ENCODE data around the gene ZDHHC22. TPM values are rescaled to one million over a fixed set of nuclear protein-coding genes. Genes with fewer than 3 reads are reported as not detected.

ZDHHC22 gene
- total RNA-seq (not detected), polyA plus RNA-seq (ENCODE audit: insufficient read depth, low read depth, low replicate concordance) (not detected)
- long read RNA-seq, donor 1: 0 reads
- long read RNA-seq, donor 2: 0 reads
- long read RNA-seq, donor 3: 0 reads
- long read RNA-seq, donor 4: 0 reads
- long read RNA-seq, donor 5: 0 reads
- long read RNA-seq, donor 6: 0 reads
- long read RNA-seq, donor 7: 0 reads
- long read RNA-seq, donor 8: 0 reads
- long read RNA-seq, donor 9: 0 reads
- long read RNA-seq, donor 10: 0 reads

- H3K27me3 ChIP-seq (ENCODE audit: control insufficient read depth, insufficient read depth, low read length): peaks cover 34% of the 10 kb centered on the region
- FAIRE-seq: no peak
- H3K4me1 ChIP-seq (ENCODE audit: control insufficient read depth in 2 of 3, insufficient read depth in 2 of 3, low read depth in 1 of 3, low read length in 3 of 3): peaks cover 0 to 6% (median 0%) of the 10 kb centered on the region in 3 donors
- intact Hi-C loops (cut with DNase I): no loop called here
- peak in 4 of 5 donors; percentile 73 to 80 (median 74) for DNase-seq
- H3K9me3 ChIP-seq (ENCODE audit: control insufficient read depth in 2 of 3, insufficient read depth in 1 of 3, low read length in 3 of 3): no peaks in the 10 kb centered on the region
- no peak for TF ChIP-seq CTCF (IDR thresholded peaks at IDR 0.05; ENCODE audit: borderline replicate concordance, extremely low read depth, insufficient read depth)
- no peaks in the 10 kb centered on the region for H3K36me3 ChIP-seq (ENCODE audit: control insufficient read depth in 2 of 3, insufficient read depth in 3 of 3, low read length in 3 of 3)
- no peak within 1 kb of the TSS for H3K4me3 ChIP-seq (ENCODE audit: low read length in 3 of 3)
- H3K9ac ChIP-seq (ENCODE audit: low read length in 3 of 3): no peak within 1 kb of the TSS
- H3K27ac ChIP-seq (ENCODE audit: low read depth in 2 of 2, low read length in 2 of 2): no peak within 1 kb of the TSS
Observed at GRCh38 chr14:77141214-77142004, at the start of gene ZDHHC22. Gene ZDHHC22 (minus strand): TSS chr14:77141791. CDS start chr14:77139738, 2,053 bp downstream.

GRCh38 chr14:77190977-77191376, 49.4 kb upstream of the ZDHHC22 start:
- no peak overlapping the region for H3K27ac ChIP-seq (ENCODE audit: low read depth in 2 of 2, low read length in 2 of 2)
- H3K4me1 ChIP-seq (ENCODE audit: control insufficient read depth in 2 of 3, insufficient read depth in 2 of 3, low read depth in 1 of 3, low read length in 3 of 3): no peaks in the 10 kb centered on the region
- no peak overlapping the region for H3K4me3 ChIP-seq (ENCODE audit: low read length in 3 of 3)
- H3K27me3 ChIP-seq (ENCODE audit: control insufficient read depth, insufficient read depth, low read length): no peaks in the 10 kb centered on the region
- H3K9ac ChIP-seq (ENCODE audit: low read length in 3 of 3): no peak overlapping the region
- intact Hi-C loops (cut with DNase I): no loop called here
- H3K36me3 ChIP-seq (ENCODE audit: control insufficient read depth in 2 of 3, insufficient read depth in 3 of 3, low read length in 3 of 3): no peaks in the 10 kb centered on the region
- TF ChIP-seq CTCF (IDR thresholded peaks at IDR 0.05; ENCODE audit: borderline replicate concordance, extremely low read depth, insufficient read depth): no peak
- no peaks in the 10 kb centered on the region for H3K9me3 ChIP-seq (ENCODE audit: control insufficient read depth in 2 of 3, insufficient read depth in 1 of 3, low read length in 3 of 3)
- DNase-seq (no peak), FAIRE-seq (no peak)

- no peaks in the 10 kb centered on the region for H3K36me3 ChIP-seq (ENCODE audit: control insufficient read depth in 2 of 3, insufficient read depth in 3 of 3, low read length in 3 of 3)
- no peak for TF ChIP-seq CTCF (IDR thresholded peaks at IDR 0.05; ENCODE audit: borderline replicate concordance, extremely low read depth, insufficient read depth)
- no peak overlapping the region for H3K27ac ChIP-seq (ENCODE audit: low read depth in 2 of 2, low read length in 2 of 2)
- no peaks in the 10 kb centered on the region for H3K9me3 ChIP-seq (ENCODE audit: control insufficient read depth in 2 of 3, insufficient read depth in 1 of 3, low read length in 3 of 3)
- no peak overlapping the region for H3K4me3 ChIP-seq (ENCODE audit: low read length in 3 of 3)
- FAIRE-seq (no peak), DNase-seq (no peak)
- intact Hi-C loops (cut with DNase I): no loop called here
- H3K27me3 ChIP-seq (ENCODE audit: control insufficient read depth, insufficient read depth, low read length): no peaks in the 10 kb centered on the region
- H3K4me1 ChIP-seq (ENCODE audit: control insufficient read depth in 2 of 3, insufficient read depth in 2 of 3, low read depth in 1 of 3, low read length in 3 of 3): no peaks in the 10 kb centered on the region
- no peak overlapping the region for H3K9ac ChIP-seq (ENCODE audit: low read length in 3 of 3)
Observed at GRCh38 chr14:77189479-77189878, 47.9 kb upstream of the ZDHHC22 start.

Data from kidney (tissue), 22 donors.